NT2/D1 (cell line): Measurements from ENCODE around the gene MSGN1.

Experiments
- DNase-seq: peaks from one replicate; pipeline ENCODE4 v3.0.0-alpha.2; 2011; ENCODE audit warnings: low read depth, low spot score
- H3K27me3 ChIP-seq: 2 replicates; pipeline ENCODE4 v1.6.0; 2011; ENCODE audit warnings: mild to moderate bottlenecking; ENCODE audit not compliant: insufficient read length, insufficient read depth
- H3K36me3 ChIP-seq: 2 replicates; pipeline ENCODE4 v1.6.1; 2011; ENCODE audit warnings: mild to moderate bottlenecking, low read length, mixed read lengths; ENCODE audit not compliant: insufficient read depth, insufficient read length
- H3K4me1 ChIP-seq: 2 replicates; pipeline ENCODE4 v1.5.1; 2011; ENCODE audit not compliant: insufficient read depth, insufficient read length
- H3K4me3 ChIP-seq: 2 replicates; pipeline ENCODE4 v1.5.1; 2011; ENCODE audit warnings: low read depth; ENCODE audit not compliant: insufficient read length
- H3K9ac ChIP-seq: 2 replicates; pipeline ENCODE4 v1.6.0; 2011; ENCODE audit warnings: low read depth; ENCODE audit not compliant: insufficient read length
- H3K9me3 ChIP-seq: 2 replicates; pipeline ENCODE4 v1.5.1; 2011; ENCODE audit warnings: mild to moderate bottlenecking, low read length; ENCODE audit not compliant: insufficient read depth
- SUZ12 ChIP-seq: IDR thresholded peaks from 2 replicates; pipeline ENCODE4 v1.6.1; 2011; ENCODE audit not compliant: insufficient read length, insufficient read depth; ENCODE audit errors: extremely low read depth
- YY1 ChIP-seq: IDR thresholded peaks from 2 replicates; pipeline ENCODE4 v1.6.1; 2011; ENCODE audit not compliant: insufficient read length, insufficient read depth
- ZNF274 ChIP-seq: IDR thresholded peaks from 2 replicates; pipeline ENCODE4 v1.6.1; 2011; ENCODE audit warnings: mild to moderate bottlenecking, low read depth, low read length

Gene MSGN1

GRCh38 chr2:17816396-17817245, at the start of gene MSGN1:
MSGN1 (plus strand) TSS chr2:17816460; CDS start chr2:17816519, 59 bp downstream.
- no peaks in the 10 kb centered on the region for H3K27me3 ChIP-seq
- TF ChIP-seq ZNF274 = no peak
- no peak for TF ChIP-seq YY1
- TF ChIP-seq SUZ12 = no peak
- no peak for DNase-seq
- no peak within 1 kb of the TSS for H3K4me3 ChIP-seq
- no peak within 1 kb of the TSS for H3K9ac ChIP-seq
- H3K36me3 ChIP-seq = no peaks in the 10 kb centered on the region
- no peaks in the 10 kb centered on the region for H3K4me1 ChIP-seq
- H3K9me3 ChIP-seq = no peaks in the 10 kb centered on the region

GRCh38 chr2:17768894-17769293, 47.4 kb upstream of the MSGN1 start:
- Histone ChIP-seq H3K36me3 (peaks cover 48% of the 10 kb centered on the region), H3K9ac (no peak overlapping the region), H3K4me3 (no peak overlapping the region), H3K4me1 (no peaks in the 10 kb centered on the region), H3K9me3 (no peaks in the 10 kb centered on the region), H3K27me3 (no peaks in the 10 kb centered on the region)
- DNase-seq = no peak
- TF ChIP-seq YY1 = no peak
- TF ChIP-seq ZNF274 = no peak

DNA sequence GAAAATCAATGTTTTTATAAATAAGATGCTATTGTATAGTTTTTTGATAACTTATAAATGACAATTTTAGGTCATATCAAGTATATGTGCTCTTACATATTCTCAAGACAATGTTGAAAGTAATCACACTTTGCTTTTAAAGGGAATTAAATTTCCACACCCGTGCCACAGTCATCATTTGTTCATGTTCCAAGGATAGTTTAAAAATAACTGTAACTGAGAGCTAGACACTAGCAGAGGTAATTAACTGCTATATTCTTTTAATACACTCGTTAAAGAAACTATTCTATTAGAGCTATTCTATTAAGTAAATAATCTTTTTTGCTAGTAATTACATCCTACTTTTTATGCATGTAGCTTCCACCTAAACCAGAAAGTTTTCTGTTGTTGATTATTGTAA, 44.3 kb upstream of the MSGN1 start:
- H3K4me1 ChIP-seq = no peaks in the 10 kb centered on the region
- no peaks in the 10 kb centered on the region for H3K9me3 ChIP-seq
- H3K36me3 ChIP-seq = peaks cover 51% of the 10 kb centered on the region
- no peaks in the 10 kb centered on the region for H3K27me3 ChIP-seq
- TF ChIP-seq SUZ12 (no peak), ZNF274 (no peak), YY1 (no peak)
- DNase-seq = no peak
- H3K4me3 ChIP-seq = no peak overlapping the region
- H3K9ac ChIP-seq = no peak overlapping the region

- no peak overlapping the region for H3K9ac ChIP-seq
- peaks cover 46% of the 10 kb centered on the region for H3K36me3 ChIP-seq
- no peak overlapping the region for H3K4me3 ChIP-seq
- no peaks in the 10 kb centered on the region for H3K4me1 ChIP-seq
- no peak for DNase-seq
- TF ChIP-seq ZNF274 (no peak), SUZ12 (no peak), YY1 (no peak)
- H3K9me3 ChIP-seq = no peaks in the 10 kb centered on the region
- H3K27me3 ChIP-seq = no peaks in the 10 kb centered on the region
Observed at GRCh38 chr2:17772532-17772931, 43.7 kb upstream of the MSGN1 start.

GRCh38 chr2:17780546-17780945, 35.7 kb upstream of the MSGN1 start:
- no peak overlapping the region for H3K9ac ChIP-seq
- TF ChIP-seq ZNF274 = no peak
- no peak for TF ChIP-seq YY1
- no peak for TF ChIP-seq SUZ12
- no peak for DNase-seq
- peaks cover 31% of the 10 kb centered on the region for H3K36me3 ChIP-seq
- H3K9me3 ChIP-seq = no peaks in the 10 kb centered on the region
- H3K27me3 ChIP-seq = no peaks in the 10 kb centered on the region
- H3K4me3 ChIP-seq = no peak overlapping the region
- no peaks in the 10 kb centered on the region for H3K4me1 ChIP-seq

- no peak overlapping the region for H3K9ac ChIP-seq
- no peaks in the 10 kb centered on the region for H3K9me3 ChIP-seq
- H3K27me3 ChIP-seq = no peaks in the 10 kb centered on the region
- DNase-seq = no peak
- TF ChIP-seq YY1 (no peak), SUZ12 (no peak), ZNF274 (no peak)
- no peak overlapping the region for H3K4me3 ChIP-seq
- H3K36me3 ChIP-seq = peaks cover 29% of the 10 kb centered on the region
- H3K4me1 ChIP-seq = no peaks in the 10 kb centered on the region
Observed at GRCh38 chr2:17781482-17781881, 34.8 kb upstream of the MSGN1 start.

DNA sequence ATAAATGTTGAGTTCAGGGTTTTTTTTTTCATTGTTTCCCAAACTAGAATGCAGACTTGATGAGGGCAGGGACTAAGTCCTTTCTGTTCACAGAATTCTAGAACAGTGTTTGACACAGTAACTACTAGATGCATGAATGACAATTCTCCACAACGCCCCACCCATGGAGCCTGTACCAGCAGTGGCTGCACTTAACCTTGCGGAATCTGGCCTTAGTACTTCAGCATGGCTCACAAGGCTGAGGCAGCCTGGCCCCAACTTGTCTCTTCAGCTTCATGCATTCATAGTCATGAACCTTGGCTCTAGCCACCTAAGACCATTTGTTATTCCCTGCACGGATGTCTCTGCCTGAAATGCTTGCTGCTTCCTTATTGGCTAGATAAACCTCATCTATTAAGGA, 29.5 kb upstream of the MSGN1 start:
- Histone ChIP-seq H3K9me3 (no peaks in the 10 kb centered on the region), H3K27me3 (no peaks in the 10 kb centered on the region), H3K4me3 (no peak overlapping the region), H3K4me1 (no peaks in the 10 kb centered on the region), H3K36me3 (no peaks in the 10 kb centered on the region), H3K9ac (no peak overlapping the region)
- TF ChIP-seq SUZ12 (no peak), ZNF274 (no peak)
- DNase-seq = no peak
